ENCODE measurements around the gene SH3RF3.
"Not testable (repeated sequence)": the region's sequence is repeated elsewhere in the genome, so short reads cannot be mapped to it uniquely, and the experiment has no call there.

Gene SH3RF3

GRCh38 chr2:109160714-109161440, 31.9 kb downstream of the SH3RF3 start:
- no peak for DNase-seq

DNA sequence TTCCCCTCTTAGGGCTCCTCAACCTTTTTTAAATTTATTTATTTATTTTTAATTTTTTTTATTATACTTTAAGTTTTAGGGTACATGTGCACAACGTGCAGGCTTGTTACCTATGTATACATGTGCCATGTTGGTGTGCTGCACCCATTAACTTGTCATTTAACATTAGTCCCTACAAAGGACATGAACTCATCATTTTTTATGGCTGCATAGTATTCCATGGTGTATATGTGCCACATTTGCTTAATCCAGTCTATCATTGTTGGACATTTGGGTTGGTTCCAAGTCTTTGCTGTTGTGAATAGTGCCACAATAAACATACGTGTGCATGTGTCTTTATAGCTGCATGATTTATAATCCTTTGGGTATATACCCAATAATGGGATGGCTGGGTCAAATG, 33.4 kb downstream of the SH3RF3 start:
- DNase-seq, result not testable (repeated sequence)

DNA sequence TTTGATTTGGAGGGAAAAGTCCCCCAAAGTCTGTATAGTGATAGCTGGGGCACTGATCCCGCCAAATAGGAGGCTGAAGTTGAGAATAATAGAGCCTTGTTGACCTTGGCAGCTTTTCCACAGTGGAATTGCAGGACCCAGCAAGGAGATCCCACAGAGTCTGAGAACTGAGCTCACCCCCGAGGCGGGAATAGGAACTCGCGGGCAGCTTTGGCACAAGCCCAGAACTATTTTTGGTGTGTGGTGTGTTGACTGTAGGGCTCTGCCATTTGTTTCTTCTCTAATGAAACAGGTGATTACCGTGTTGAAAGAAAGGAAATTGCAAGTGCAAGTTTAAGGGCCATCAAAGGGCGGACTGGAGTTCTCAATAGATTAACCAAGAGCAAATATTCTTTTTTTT, 34.0 kb downstream of the SH3RF3 start:
- no peak for DNase-seq

GRCh38 chr2:109164311-109164710, 35.3 kb downstream of the SH3RF3 start:
- DNase-seq, result no peak

DNA sequence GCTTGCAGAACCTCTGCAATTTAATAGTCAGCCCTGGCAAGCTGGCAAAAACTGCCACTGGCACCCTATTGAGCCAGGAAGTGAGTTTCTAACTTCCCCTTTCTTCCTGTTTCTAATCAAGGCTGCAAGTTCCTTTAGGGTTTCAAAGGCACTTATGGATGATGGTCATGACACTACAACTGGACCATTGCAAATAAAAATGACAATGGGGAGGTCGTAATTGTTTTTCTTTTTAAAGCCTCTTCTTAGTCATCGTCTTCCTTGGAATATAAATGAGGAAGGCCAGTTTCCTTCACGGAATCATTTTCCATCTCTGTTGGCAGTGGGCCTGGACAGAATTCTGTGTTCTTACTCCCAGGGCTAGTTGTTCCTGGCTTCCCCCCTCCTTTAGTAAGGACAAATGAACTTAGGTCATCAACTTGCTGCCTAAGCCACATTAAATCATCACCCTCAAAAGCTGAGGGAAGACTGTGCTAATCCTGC, 35.8 kb downstream of the SH3RF3 start:
- no peak for DNase-seq

GRCh38 chr2:109166811-109167210, 37.8 kb downstream of the SH3RF3 start:
- DNase-seq, result no peak

DNA sequence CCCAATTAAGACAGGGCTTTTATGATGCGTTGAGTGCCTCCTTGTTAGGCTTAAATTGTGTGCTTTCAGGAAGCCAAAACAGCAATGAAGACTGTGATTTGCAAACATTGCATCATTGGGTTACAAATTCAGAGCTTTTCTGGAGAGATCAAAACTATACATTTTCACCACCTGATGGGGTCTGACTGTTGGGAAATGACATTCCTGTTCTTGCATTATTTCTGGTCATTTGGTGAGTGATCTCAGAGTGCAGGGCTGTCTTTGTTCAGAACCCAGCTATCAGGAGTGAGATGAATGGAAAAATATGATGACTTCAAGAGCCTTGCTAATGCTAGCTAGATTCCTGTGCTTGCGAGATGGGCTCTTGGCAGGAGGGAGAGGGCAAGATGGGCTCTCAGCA, 39.1 kb downstream of the SH3RF3 start:
- DNase-seq, result no peak

DNA sequence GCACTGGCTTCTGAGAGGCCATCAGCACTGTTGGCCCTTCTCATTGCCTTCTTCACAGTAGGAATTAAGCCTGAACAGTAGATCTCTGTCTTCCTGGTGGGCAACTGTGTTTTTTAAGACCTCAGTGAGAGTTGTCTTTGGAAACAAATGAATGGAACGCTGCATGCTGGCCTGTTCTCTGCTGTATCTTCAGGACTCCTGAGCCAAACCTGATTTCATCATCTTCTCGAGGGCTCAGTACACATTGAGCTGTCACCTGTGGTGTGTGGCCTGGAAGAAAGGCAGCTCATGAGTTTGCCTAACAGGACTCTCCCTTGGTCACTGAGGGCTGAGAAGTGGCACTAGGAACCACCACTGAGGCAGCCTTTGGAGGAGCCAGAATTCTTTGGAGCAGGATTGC, 39.7 kb downstream of the SH3RF3 start:
- no peak for DNase-seq

DNA sequence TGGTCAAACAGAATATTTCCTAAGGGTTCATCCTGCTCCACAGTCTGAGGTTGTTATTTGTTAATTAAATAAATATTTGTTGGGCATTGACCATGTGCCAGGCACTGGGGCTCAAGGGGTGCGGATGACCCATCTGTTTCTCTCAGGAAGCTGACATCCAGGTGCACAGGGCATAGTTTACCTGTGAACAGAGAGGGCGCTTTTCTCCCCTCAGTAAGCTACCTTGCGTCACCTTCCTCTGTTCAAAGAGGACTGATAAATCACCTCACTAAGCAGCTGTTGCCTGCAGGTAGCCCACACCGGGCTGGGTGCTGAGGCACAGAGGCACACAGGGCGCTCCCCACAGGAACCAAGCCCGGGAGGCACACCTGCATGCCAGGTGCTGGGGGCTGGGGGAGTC, 41.6 kb downstream of the SH3RF3 start:
- DNase-seq, result no peak

DNA sequence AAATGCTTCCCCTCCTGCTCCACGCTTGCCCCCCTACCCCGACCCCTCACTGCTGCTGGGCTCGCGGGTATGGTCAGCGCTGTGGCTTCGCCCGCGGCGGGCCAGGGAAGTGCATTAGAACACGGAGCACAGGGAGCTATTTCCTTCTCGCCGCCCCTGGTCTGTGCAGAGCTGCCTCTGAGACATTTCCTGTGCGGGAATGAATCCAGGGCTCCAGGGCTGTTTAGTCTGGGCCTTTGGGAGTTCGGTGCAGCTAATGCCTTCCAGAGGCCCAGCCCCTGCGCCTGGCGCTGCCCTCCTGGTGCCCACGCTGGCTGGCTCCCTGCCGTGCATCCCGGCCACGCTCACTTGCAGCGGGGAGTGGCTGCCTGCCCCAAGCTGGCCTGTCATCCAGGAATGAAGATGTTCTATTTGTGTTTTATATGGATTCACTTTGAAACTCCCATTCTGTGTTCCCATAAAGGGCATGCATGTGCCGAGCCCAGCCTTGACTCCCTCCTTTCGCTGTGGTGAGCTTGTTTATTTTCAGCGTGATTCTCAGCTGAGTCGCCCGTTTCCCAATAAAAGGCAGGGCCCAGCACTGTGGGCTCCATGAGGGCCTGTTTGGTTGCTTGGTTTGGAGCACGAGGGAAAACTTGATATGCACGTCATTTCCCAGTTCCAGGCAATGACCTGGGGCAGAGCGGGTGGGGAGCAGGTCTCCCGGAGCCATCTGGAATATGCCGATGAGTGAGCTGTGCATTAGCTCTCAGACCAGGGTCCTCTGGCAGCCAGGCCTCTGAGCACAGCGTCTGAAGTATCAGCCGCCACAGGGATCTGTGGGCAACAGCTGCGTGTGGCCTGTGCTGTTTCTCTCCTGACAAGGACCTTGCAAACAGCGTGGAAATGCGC, 42.7 kb downstream of the SH3RF3 start:
- DNase-seq, result no peak

- no peak for DNase-seq
Measured at GRCh38 chr2:109172556-109173105, 43.6 kb downstream of the SH3RF3 start.

- DNase-seq, result no peak
Measured at GRCh38 chr2:109173311-109174171, 44.5 kb downstream of the SH3RF3 start.

DNA sequence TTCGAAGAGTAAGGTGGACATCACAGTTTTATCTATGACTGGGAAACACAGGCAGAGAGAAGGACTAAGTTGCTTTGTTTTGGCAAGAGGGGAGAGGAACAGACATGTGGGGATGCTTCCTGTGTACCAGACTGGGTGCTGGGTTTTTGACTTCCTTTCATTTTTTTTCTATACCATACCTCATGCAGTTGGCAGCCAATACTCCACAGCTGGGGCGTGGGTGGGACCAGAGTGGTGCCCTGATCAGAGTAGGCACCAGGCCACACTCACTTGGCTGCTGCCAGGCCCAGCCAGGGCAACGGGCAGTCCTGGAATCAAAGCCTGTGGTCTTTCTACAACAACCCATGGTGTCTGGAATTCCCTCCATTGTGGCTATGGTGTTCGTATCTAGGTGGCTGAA, 45.2 kb downstream of the SH3RF3 start:
- no peak for DNase-seq

DNA sequence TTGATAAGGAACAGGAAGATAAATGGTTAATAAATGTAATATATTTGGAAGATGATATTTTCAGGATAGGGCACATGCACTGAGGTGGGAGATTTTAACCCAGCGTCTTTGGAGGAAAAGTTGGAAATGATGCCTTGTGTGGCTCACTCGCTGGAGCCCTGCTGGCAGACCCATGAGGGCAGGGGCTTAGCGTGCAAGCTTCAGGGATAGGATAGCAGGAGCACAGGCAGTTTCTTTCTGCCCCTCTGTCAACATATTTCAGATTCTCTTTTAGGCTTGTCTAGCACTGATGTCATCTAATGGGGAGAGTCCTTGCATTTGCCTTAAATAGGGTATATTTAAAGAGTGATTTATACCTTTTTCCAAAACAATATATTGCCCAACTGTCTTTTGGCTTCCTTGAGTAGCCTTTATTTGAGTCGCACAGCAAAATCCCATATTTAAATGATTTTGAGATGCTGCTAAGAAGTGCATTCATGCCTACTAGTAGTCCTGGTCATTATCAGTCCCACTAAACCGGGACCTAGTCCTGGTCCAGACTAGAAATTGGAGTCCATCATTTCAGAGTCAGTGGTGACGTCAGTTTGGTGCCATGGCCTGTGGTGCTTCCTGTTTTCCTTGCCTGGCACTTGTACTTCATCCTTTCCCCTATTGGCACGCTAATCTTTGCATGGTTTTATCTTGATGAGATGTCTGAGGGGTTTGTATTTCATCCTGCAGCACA, 45.8 kb downstream of the SH3RF3 start:
- no peak for DNase-seq

- no peak for DNase-seq
Measured at GRCh38 chr2:109175350-109175678, 46.3 kb downstream of the SH3RF3 start.

DNA sequence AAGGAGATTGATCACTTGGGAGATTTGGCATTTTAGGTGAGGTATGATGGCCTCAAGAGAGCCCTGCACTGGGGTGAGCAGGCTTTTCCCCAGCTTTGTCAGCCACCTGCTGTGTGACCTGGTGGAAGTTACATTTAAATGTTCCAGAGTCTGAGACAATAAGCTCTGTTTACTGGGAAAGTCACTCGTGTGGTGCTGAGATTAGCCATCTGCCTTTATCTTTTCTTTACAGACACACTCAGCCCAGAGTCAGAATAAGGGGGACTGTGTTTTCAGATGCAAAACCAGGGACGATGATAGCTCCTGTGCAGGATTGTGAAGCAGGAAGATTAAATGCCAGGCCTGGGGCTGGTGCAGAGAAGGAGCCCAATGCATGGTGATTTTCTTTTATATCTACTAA, 47.9 kb downstream of the SH3RF3 start:
- DNase-seq, result no peak

- no peak for DNase-seq
Measured at GRCh38 chr2:109177635-109178034, 48.6 kb downstream of the SH3RF3 start.

DNA sequence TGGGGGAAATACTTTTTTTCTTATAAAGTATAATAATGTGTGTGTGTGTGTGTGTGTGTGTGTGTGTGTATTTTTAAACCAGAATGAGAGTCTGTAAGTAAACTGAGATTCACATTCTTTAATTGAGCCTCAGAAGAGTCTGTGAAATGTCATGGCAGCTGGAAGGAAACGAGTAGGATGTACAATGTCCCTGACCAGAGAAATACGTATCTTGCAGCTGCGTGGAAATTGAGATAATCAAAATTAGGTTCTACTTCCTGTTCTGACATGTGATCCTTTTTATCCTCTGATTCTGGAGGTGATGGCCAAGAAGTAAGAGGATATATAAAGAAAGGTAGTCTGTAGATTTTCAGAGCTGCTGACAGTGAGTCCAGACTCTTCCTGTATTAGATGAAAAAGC, 50.0 kb downstream of the SH3RF3 start:
- DNase-seq, result no peak

- DNase-seq, result no peak
Measured at GRCh38 chr2:109180786-109181185, 51.8 kb downstream of the SH3RF3 start.

- no peak for DNase-seq
Measured at GRCh38 chr2:109182426-109182825, 53.4 kb downstream of the SH3RF3 start.

DNA sequence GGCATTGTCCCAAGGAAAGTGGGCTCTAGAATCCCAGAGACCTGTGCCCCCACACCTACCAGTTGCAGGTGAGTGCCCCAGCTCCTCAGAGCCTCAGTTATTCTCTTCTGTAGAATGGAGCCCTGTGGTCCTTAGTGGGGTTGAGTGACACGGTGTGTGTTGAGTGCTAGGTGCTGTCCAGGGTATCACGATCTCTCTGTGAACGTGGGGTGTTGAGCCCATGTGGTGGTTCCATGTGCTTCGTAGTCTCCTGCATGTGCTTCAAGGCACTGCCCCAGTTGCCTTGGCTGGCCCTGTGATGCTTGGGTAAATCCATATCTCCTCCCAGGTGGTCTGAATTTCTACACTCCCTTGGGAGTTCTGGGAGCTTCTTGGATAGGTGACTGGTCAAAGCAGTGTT, 54.9 kb downstream of the SH3RF3 start:
- no peak for DNase-seq

- DNase-seq, result no peak
Measured at GRCh38 chr2:109184368-109184767, 55.4 kb downstream of the SH3RF3 start.

Measured in CD4-positive, alpha-beta T cell treated with Interferon alpha-2 for 1 hour (primary cell).